ENCODE data around the gene ZNF281.
A peak's percentile ranks its signal among the peaks of the same experiment; 100 is the strongest.

Gene ZNF281

GRCh38 chr1:200386416-200386815, 23.4 kb downstream of the ZNF281 start:
- peak; percentile 62 for DNase-seq

- no peak for DNase-seq
These were observed 24.9 kb downstream of the ZNF281 start for GRCh38 chr1:200384818-200385390.

- DNase-seq = no peak
These were observed 28.4 kb downstream of the ZNF281 start for GRCh38 chr1:200381256-200381984.

GRCh38 chr1:200380589-200381021, 29.2 kb downstream of the ZNF281 start:
- DNase-seq = no peak

GRCh38 chr1:200379940-200380588, 29.8 kb downstream of the ZNF281 start:
- DNase-seq = no peak

GRCh38 chr1:200379432-200379757, 30.4 kb downstream of the ZNF281 start:
- peak; percentile 97 for DNase-seq

GRCh38 chr1:200378096-200378495, 31.7 kb downstream of the ZNF281 start:
- no peak for DNase-seq

GRCh38 chr1:200376528-200376927, 33.3 kb downstream of the ZNF281 start:
- DNase-seq = peak; percentile 84

GRCh38 chr1:200374569-200375295, 35.1 kb downstream of the ZNF281 start:
- peak; percentile 79 for DNase-seq

GRCh38 chr1:200373811-200374231, 36.0 kb downstream of the ZNF281 start:
- DNase-seq = no peak

- DNase-seq = no peak
These were observed 37.0 kb downstream of the ZNF281 start for GRCh38 chr1:200372885-200373181.

- DNase-seq = peak; percentile 86
These were observed 37.5 kb downstream of the ZNF281 start for GRCh38 chr1:200372095-200372884.

GRCh38 chr1:200369706-200370105, 40.1 kb downstream of the ZNF281 start:
- no peak for DNase-seq

- no peak for DNase-seq
These were observed 40.7 kb downstream of the ZNF281 start for GRCh38 chr1:200369131-200369530.

- DNase-seq = no peak
These were observed 41.3 kb downstream of the ZNF281 start for GRCh38 chr1:200368556-200368955.

- DNase-seq = peak; percentile 64
These were observed 41.8 kb downstream of the ZNF281 start for GRCh38 chr1:200367841-200368534.

- no peak for DNase-seq
These were observed 43.1 kb downstream of the ZNF281 start for GRCh38 chr1:200366577-200367253.

- DNase-seq = no peak
These were observed 43.9 kb downstream of the ZNF281 start for GRCh38 chr1:200365897-200366426.

GRCh38 chr1:200364831-200365230, 45.0 kb downstream of the ZNF281 start:
- DNase-seq = peak; percentile 36

GRCh38 chr1:200364091-200364759, 45.6 kb downstream of the ZNF281 start:
- peak; percentile 35 for DNase-seq

Measured in EL (cell line).